Measurements from ENCODE around the gene ADPGK.

GRCh38 chr15:72787526-72787925, 4.0 kb upstream of the ADPGK start:
- TF ChIP-seq CTCF (IDR thresholded peaks at IDR 0.05) (no peak), POLR2A (IDR thresholded peaks at IDR 0.05) (no peak)
